GM19239 (cell line): ENCODE results near the gene PRKCI.
A peak's percentile ranks its signal among the peaks of the same experiment; 100 is the strongest.
"Not testable (repeated sequence)": the region's sequence is repeated elsewhere in the genome, so short reads cannot be mapped to it uniquely, and the experiment has no call there.

Experiments
- DNase-seq: peaks from one replicate; pipeline ENCODE4 v3.0.0; 2011; ENCODE audit warnings: low spot score; ENCODE audit not compliant: insufficient read length
- FAIRE-seq: peaks from 2 replicates; lab custom pipeline; 2011; peaks lifted over from hg19 to GRCh38; lab: Jason Lieb, UNC

PRKCI gene

GRCh38 chr3:170331143-170331542 is 108.9 kb downstream of the PRKCI start:
- no peak for FAIRE-seq
- no peak for DNase-seq

GRCh38 chr3:170337420-170337819 is 115.2 kb downstream of the PRKCI start:
- FAIRE-seq = no peak
- no peak for DNase-seq

GRCh38 chr3:170338690-170339340 is 116.6 kb downstream of the PRKCI start:
- no peak for DNase-seq
- FAIRE-seq = no peak

GRCh38 chr3:170342273-170342672 is 120.0 kb downstream of the PRKCI start:
- FAIRE-seq, DNase-seq: not testable (repeated sequence)

GRCh38 chr3:170343859-170344258 is 121.6 kb downstream of the PRKCI start:
- FAIRE-seq, DNase-seq: not testable (repeated sequence)

GRCh38 chr3:170344971-170345370 is 122.7 kb downstream of the PRKCI start:
- FAIRE-seq = no peak
- no peak for DNase-seq

- DNase-seq (no peak), FAIRE-seq (no peak)
Measured at GRCh38 chr3:170346481-170347392, 124.5 kb downstream of the PRKCI start.

- DNase-seq (no peak), FAIRE-seq (peak; percentile 59)
Measured at GRCh38 chr3:170350515-170351413, 128.5 kb downstream of the PRKCI start.

- peak; percentile 91 for FAIRE-seq
- DNase-seq = no peak
Measured at GRCh38 chr3:170352936-170353335, 130.7 kb downstream of the PRKCI start.

GRCh38 chr3:170353485-170353884 is 131.3 kb downstream of the PRKCI start:
- peak; percentile 26 for FAIRE-seq

GRCh38 chr3:170354760-170355159 is 132.5 kb downstream of the PRKCI start:
- FAIRE-seq = no peak
- DNase-seq = no peak

More at GRCh38 chr3:170353485-170353884, 131.3 kb downstream of the PRKCI start:
- DNase-seq = no peak
